HG03439 (cell line): ENCODE results near the gene SHF.
"Not testable (repeated sequence)": the region's sequence is repeated elsewhere in the genome, so short reads cannot be mapped to it uniquely, and the experiment has no call there.

Experiments used
- ATAC-seq: cut with Tn5 transposase; IDR thresholded peaks from one replicate; pipeline ENCODE4 v1.9.1; 2021; ENCODE audit warnings: mild to moderate bottlenecking, moderate library complexity; ENCODE audit not compliant: unreplicated experiment

Gene SHF

GRCh38 chr15:45187894-45188830 lies at the start of gene SHF:
Gene SHF, minus strand, starts transcription at chr15:45187966. Its CDS starts 15 bp downstream, at chr15:45187951.
- ATAC-seq = no peak

DNA sequence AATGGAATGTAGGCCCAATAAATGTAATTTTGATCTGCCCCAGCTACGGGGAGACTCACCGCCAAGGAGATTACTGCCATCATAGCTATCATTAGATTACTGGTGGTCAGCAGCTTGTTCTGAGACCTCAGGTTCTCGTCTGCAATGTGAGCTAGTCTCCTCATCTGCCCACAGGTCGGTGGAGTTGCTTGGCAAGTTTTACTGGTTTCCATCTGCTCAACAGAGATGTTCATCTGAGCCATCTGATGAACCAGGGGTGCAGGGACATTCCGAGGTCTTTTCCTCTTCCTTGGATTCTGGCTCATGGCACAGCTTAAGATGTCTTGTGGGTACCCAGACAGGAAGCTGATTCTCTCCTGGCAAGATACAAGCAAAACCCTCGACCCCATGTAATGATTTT lies 49.0 kb upstream of the SHF start:
- ATAC-seq = not testable (repeated sequence)

DNA sequence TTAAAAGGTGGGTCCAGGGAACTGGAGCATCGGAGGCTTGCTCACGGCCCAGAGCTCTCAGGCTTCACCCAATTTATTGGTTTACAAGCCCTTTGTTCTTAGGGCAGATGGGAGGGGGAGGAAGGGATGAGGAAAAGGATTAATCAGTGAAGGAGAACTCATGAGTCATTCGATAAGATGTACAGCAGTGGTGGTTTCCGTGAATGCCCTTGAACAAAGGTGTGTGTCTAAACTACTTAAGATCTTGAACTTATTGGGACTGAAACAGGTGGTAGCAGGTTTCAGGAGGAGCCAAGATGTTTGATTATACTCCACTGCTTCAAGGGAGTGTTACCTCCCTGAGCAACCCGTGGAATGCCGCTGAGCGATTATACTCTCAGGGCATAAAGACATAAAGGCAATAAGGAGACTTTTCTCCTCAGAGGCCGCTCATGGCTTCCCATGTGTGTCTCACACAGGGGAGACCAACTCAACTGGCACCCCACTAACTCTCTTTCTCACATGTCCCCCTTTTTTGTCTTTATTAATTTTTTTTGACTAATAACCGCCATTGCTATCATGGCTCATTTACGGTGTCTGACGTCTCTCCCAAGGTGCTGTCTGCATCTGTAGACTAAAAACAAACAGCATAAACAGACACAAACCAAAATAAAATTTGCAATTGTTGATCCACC lies 46.9 kb upstream of the SHF start:
- ATAC-seq = no peak

DNA sequence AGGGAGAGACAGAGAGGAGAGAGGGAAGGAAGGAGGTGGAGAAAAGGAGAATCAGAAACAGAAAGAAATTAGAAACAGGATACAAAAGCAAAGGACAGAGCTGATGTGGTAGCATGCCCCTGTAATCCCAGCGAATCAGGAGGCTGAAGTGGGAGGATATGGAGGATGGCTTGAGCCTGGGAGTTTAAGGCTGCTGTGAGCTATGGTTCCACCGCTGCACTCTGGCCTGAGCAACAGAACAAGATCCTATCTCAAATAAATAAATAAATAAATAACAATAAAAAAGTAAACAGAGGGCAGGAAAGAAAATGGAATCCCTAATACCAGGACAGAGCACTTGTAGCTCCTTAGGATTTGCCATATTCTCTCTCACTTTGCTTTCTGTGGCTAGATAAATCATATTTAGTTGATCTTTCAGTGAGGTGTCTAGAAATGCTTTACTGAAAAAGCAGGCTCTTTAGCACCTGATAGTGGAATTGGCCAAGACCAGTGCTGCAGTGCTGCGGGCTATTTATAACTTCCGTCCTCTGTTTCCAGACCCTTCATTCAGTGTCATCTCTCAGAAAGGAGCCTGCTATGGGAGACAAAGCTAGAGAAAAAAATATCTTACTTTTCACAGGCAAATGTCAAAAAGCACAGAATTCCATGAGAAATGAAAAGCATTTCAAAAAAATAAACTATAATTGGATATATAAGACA lies 44.2 kb upstream of the SHF start:
- no peak for ATAC-seq

DNA sequence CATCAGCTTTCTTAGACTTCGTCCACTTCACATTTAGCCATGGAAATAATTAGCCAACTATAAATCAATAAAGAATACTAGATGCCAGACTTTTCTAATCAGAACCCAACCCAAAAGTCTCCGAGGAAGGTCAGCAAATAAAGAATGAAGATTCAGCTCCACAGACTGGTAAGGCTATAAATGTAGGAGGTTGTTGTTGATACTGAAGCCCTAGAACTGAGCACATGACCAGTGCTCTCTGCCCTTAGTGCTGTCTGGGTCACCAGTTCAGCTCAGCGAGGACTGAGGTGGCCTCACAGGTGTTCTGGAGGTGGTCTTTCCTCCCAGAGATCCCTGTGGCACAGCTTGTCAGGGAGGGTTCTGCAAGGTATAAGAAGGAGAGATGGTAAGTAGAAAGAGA lies 43.4 kb upstream of the SHF start:
- no peak for ATAC-seq

DNA sequence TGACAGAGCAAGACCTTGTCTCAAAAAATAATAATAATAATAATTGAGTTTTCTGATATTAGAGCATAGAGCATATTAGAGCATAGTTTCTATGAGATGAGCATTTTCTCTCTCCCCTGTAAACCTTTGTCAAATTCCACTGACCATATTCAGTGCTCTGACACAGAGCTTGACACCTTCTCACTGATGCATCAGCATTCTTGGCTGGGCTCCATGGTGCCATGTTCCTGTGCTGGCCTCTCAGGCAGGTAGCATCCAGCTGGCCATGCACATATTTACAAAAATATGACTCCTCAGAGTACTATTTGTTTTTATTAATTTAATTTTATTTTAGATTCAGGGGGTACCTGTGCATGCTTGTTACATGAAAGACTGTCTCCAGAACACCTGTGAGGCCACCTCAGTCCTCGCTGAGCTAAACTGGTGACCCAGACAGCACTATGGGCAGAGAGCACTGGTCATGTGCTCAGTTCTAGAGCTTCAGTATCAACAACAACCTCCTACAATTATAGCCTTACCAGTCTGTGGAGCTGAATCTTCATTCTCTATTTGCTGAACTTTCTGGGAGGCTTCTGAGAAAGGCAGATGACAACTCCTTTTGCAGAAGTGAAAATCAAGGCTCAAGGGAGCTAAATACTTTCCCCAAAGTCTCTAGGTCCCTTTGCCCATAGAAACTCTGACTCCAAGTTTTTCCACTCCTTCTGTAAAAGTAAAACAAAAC lies 42.6 kb upstream of the SHF start:
- no peak for ATAC-seq

DNA sequence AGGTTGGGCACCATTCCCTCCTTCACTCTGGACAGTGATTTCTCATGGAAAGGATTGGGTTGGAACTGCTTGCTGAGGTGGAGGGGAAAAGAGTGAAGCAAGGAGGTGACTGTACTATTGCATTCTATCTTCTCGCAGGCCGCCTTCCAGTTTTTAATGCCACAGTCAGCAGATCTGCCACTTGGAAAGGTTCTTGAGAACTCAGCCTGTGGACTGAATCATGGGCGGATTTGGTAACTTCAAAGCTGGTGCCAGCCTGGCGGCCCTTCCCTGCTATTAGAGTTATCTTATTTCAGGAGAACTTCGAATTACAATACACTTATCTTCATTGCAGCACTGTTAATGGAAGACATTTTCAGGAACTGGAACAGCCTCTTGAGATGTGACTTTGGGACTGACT lies 41.2 kb upstream of the SHF start:
- ATAC-seq = no peak

- ATAC-seq = no peak
Measured at GRCh38 chr15:45225506-45226273, 37.9 kb upstream of the SHF start.

DNA sequence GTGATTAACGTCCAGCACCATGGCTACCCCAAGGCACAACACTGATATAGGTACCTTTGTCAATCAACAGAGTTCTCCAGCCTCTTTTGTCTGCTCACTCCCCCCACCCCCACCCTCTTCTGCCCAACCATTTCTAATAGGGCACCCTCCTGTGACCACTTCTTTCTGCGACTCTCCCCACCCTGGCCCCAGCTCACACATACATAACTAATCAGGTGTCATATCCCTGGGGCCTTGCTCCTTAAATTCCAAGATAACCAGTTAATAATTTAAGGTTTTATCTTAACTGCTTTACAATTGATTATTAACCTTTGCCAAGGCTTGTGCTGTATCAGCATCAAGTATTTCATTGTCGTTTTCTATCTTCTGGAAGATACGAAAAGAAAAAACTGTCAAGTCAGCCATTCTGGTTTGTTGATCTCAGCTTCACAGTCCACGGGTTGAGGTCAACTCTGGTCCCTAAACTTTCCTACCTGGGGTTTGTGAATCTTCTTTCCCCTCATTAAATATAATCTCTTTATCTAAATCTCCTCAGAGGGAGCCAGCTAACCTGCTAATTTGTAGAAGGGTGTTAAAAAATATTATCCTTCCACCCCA lies 37.0 kb upstream of the SHF start:
- no peak for ATAC-seq

- no peak for ATAC-seq
Measured at GRCh38 chr15:45221967-45222366, 34.2 kb upstream of the SHF start.

DNA sequence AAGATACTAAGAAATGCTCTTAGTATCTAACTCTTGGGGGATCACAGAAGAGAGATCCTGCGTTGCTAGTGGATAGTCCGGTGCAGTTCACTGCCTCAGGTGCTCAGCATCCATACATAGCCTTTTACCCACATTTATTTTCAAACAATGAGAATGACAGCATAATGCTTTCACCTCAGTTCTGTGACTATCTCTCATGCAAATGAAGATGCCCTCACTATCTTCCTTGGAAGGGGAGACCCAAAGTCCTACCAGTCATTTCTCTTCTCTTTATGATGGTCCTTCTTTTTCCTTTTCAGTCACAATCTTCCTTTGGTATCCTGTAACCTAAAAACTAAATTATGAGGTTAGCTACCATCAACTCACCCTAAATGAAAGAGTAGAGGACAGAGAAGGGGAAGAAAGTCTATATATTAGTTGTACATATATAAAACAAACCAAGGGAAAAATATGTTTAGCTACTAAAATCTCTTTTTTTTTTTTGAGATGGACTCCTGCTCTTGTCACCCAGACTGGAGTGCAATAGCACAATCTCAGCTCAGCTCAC lies 33.4 kb upstream of the SHF start:
- no peak for ATAC-seq

GRCh38 chr15:45212493-45212892 lies 24.7 kb upstream of the SHF start:
- ATAC-seq = no peak

GRCh38 chr15:45205192-45205591 lies 17.4 kb upstream of the SHF start:
- ATAC-seq = no peak

DNA sequence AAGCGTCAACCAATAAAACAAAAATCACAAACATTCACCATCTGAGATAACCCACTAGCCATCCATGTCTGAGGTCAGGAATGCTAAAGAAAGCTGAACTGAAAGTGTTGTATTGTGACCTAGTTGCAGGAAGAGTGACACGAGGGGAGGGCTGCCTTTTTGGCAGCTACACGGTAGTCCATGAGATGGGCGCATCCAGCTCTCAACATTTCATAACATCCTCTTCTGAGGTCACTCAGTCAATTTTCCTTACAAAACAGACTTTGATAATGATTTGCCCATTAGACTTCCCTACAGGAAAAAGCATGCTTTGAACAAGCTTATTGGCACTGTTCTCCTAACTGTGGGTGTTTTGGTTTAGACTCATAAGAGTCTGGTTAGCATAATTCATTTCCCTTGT lies 15.4 kb upstream of the SHF start:
- ATAC-seq = no peak

- ATAC-seq = no peak
Measured at GRCh38 chr15:45201869-45202268, 14.1 kb upstream of the SHF start.

DNA sequence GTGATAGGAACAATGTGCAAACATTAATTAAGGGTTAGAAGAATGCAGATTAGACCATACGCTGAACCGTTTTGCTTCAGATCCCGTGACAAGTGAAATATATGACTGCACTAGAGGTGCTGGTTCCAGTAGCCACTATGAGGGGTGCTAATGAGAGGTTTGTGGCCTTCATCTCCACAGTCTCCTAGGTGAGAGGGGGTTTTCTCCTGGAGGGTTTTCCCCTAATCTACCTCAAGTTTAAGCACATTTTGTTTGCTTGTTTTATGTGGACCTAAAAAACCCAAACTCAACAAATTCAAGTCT lies 13.7 kb upstream of the SHF start:
- ATAC-seq = no peak

DNA sequence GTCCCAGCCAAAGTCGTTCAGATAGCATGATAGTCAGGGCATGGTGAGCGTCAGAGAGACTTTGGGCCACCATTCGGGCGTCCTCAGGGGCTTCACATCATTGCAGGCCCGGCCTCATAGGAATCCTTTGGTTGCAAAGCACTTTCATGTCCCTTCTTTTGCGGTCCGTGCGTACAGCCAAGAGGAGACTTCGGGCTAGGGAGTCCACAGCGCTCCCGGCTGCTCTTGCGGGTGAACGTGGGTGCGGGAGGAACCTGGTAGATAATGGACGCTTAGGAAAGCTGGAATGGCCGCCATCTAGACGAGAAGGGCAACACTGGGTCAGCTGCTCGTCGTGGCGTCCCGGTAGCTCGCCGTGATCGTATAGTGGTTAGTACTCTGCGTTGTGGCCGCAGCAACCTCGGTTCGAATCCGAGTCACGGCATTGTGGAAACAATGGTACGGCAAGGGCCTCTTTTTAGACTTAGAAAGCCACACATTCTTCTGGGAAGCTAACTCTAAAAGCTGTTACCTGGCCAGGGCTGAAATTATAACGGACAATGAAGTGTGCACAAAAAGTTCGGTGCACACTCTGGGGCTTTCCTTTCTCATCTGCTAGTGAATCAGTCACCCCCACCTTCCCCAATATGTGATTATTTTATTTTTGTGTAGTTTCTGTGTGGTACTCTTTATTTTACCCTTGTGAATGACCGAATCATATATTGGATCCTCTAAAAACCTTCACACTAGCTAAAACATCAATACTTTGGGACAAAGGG lies 13.2 kb upstream of the SHF start:
- ATAC-seq = no peak

GRCh38 chr15:45200001-45200798 lies 12.4 kb upstream of the SHF start:
- ATAC-seq = peak; percentile 51
